WTC11 (cell line): ENCODE measurements around the gene TTLL4. TPM values are rescaled to one million over a fixed set of nuclear protein-coding genes. Genes with fewer than 3 reads are reported as not detected.

ENCODE experiments used
- ATAC-seq: fragments of 200-7000 bp; cut with Tn5 transposase; 2 replicates; pipeline ENCODE4 v1.10.0; 2021; ENCODE audit warnings: mild to moderate bottlenecking, moderate library complexity
- CTCF ChIA-PET: fragments of 300-600 bp; sonication (Branson Sonifier 250); formaldehyde crosslinking; loops from one replicate; lab custom pipeline; 2021; ENCODE audit warnings: antibody characterized with exemption; lab: Charles Lee
- POLR2A ChIA-PET: fragments of 350-600 bp; sonication (Branson Sonifier 250); formaldehyde crosslinking; loops from one replicate; lab custom pipeline; 2021; ENCODE audit warnings: antibody characterized with exemption; lab: Charles Lee
- DNase-seq: peaks from one replicate; pipeline ENCODE4 v3.0.0; 2021; ENCODE audit warnings: low spot score
- H3K27ac Mint-ChIP-seq: 2 replicates; pipeline ENCODE4 v1.8.0; 2021; ENCODE audit warnings: mixed read lengths
- H3K27me3 Mint-ChIP-seq: 2 replicates; pipeline ENCODE4 v1.8.0; 2021; ENCODE audit warnings: low read depth, mild to moderate bottlenecking, moderate library complexity, mixed read lengths
- H3K36me3 Mint-ChIP-seq: 2 replicates; pipeline ENCODE4 v1.8.0; 2021; ENCODE audit warnings: mixed read lengths
- H3K4me1 Mint-ChIP-seq: 2 replicates; pipeline ENCODE4 v1.8.0; 2022; ENCODE audit warnings: mixed read lengths
- H3K4me3 Mint-ChIP-seq: 2 replicates; pipeline ENCODE4 v1.8.0; 2021; ENCODE audit warnings: mild to moderate bottlenecking, moderate library complexity, mixed read lengths
- H3K9me3 Mint-ChIP-seq: 2 replicates; pipeline ENCODE4 v1.8.0; 2021; ENCODE audit warnings: mixed read lengths
- ARID4B ChIP-seq: sonication (generic); formaldehyde crosslinking; IDR thresholded peaks from 2 replicates; pipeline ENCODE4 v1.8.0; 2023; ENCODE audit warnings: missing genetic modification reagents, mild to moderate bottlenecking, borderline replicate concordance
- ATF2 ChIP-seq: sonication (generic); formaldehyde crosslinking; IDR thresholded peaks from 2 replicates; pipeline ENCODE4 v1.8.1; 2022; ENCODE audit warnings: low read depth, missing genetic modification reagents, borderline replicate concordance
- ATF3 ChIP-seq: sonication (generic); formaldehyde crosslinking; conservative IDR thresholded peaks from 2 replicates; pipeline ENCODE4 v1.8.1; 2022; ENCODE audit warnings: mild to moderate bottlenecking, missing genetic modification reagents
- CDX4 ChIP-seq: fragments of 250-450 bp; sonication (Bioruptor Pico); IDR thresholded peaks from 2 replicates; pipeline ENCODE4 v1.9.0; 2021; ENCODE audit warnings: moderate library complexity, mild to moderate bottlenecking, inconsistent platforms, borderline replicate concordance
- GTF2I ChIP-seq: fragments of 250-450 bp; sonication (Bioruptor Pico); conservative IDR thresholded peaks from 2 replicates; pipeline ENCODE4 v1.4.0; 2021; ENCODE audit warnings: mild to moderate bottlenecking
- IRF2 ChIP-seq: sonication (generic); formaldehyde crosslinking; IDR thresholded peaks from 2 replicates; pipeline ENCODE4 v1.8.0; 2022; ENCODE audit warnings: low read depth, missing genetic modification reagents, borderline replicate concordance
- KAT7 ChIP-seq: sonication (generic); formaldehyde crosslinking; IDR thresholded peaks from 2 replicates; pipeline ENCODE4 v1.8.1; 2023; ENCODE audit warnings: missing genetic modification reagents, mild to moderate bottlenecking, borderline replicate concordance
- MAX ChIP-seq: sonication (generic); formaldehyde crosslinking; IDR thresholded peaks from 2 replicates; pipeline ENCODE4 v1.8.0; 2022; ENCODE audit warnings: mild to moderate bottlenecking, missing genetic modification reagents
- MXD4 ChIP-seq: fragments of 250-450 bp; sonication (Bioruptor Pico); IDR thresholded peaks from 2 replicates; pipeline ENCODE4 v1.8.0; 2021; ENCODE audit warnings: mild to moderate bottlenecking, moderate library complexity, borderline replicate concordance
- TEAD1 ChIP-seq: sonication (generic); formaldehyde crosslinking; IDR thresholded peaks from 2 replicates; pipeline ENCODE4 v1.8.0; 2022; ENCODE audit warnings: mild to moderate bottlenecking, missing genetic modification reagents
- TP53 ChIP-seq: sonication (generic); formaldehyde crosslinking; IDR thresholded peaks from 2 replicates; pipeline ENCODE4 v1.8.1; 2023; ENCODE audit warnings: mild to moderate bottlenecking, missing genetic modification reagents
- USF1 ChIP-seq: sonication (generic); formaldehyde crosslinking; IDR thresholded peaks from 2 replicates; pipeline ENCODE4 v1.8.0; 2022; ENCODE audit warnings: mild to moderate bottlenecking, missing genetic modification reagents
- USF2 ChIP-seq: sonication (generic); formaldehyde crosslinking; IDR thresholded peaks from 2 replicates; pipeline ENCODE4 v1.8.1; 2023; ENCODE audit warnings: mild to moderate bottlenecking, missing genetic modification reagents, moderate library complexity
- ZBTB43 ChIP-seq: sonication (generic); formaldehyde crosslinking; IDR thresholded peaks from 2 replicates; pipeline ENCODE4 v1.8.1; 2023; ENCODE audit warnings: mild to moderate bottlenecking, missing genetic modification reagents
- ZMAT4 ChIP-seq: fragments of 250-450 bp; sonication (Bioruptor Pico); IDR thresholded peaks from 2 replicates; pipeline ENCODE4 v1.9.0; 2021; ENCODE audit warnings: mild to moderate bottlenecking
- ZNF138 ChIP-seq: sonication (generic); formaldehyde crosslinking; conservative IDR thresholded peaks from 2 replicates; pipeline ENCODE4 v1.8.1; 2022; ENCODE audit warnings: mild to moderate bottlenecking, moderate library complexity, missing genetic modification reagents
- ZNF263 ChIP-seq: sonication (generic); formaldehyde crosslinking; IDR thresholded peaks from 2 replicates; pipeline ENCODE4 v1.8.1; 2022; ENCODE audit warnings: low read depth, mild to moderate bottlenecking, moderate library complexity, missing genetic modification reagents
- total RNA-seq: library from RNA; stranded (reverse); gene quantifications from 3 replicates; pipeline ENCODE4 v1.2.3, GENCODE V29; 2021

TTLL4 gene
- total RNA-seq, 1 experiment from 2014 or later, result 87.4 TPM

GRCh38 chr2:218729640-218730039 lies 19.0 kb downstream of the TTLL4 start:
- no peak overlapping the region for H3K27ac Mint-ChIP-seq
- H3K9me3 Mint-ChIP-seq, result peaks cover 18% of the 10 kb centered on the region
- TF ChIP-seq KAT7 (CRISPR knock-in tag) (no peak), MXD4 (CRISPR knock-in tag) (no peak), MAX (CRISPR knock-in tag) (no peak), IRF2 (CRISPR knock-in tag) (no peak), GTF2I (CRISPR knock-in tag) (no peak), USF1 (CRISPR knock-in tag) (no peak), ATF3 (CRISPR knock-in tag) (no peak), ATF2 (CRISPR knock-in tag) (no peak), ZNF263 (CRISPR knock-in tag) (no peak), ARID4B (CRISPR knock-in tag) (no peak), ZMAT4 (no peak), ZBTB43 (CRISPR knock-in tag) (no peak), CDX4 (no peak), TEAD1 (no peak), TP53 (CRISPR knock-in tag) (no peak), ZNF138 (CRISPR knock-in tag) (no peak), USF2 (CRISPR knock-in tag) (no peak)
- POLR2A ChIA-PET, result no interaction called here
- peaks cover 45% of the 10 kb centered on the region for H3K36me3 Mint-ChIP-seq
- CTCF ChIA-PET, result no interaction called here
- H3K4me1 Mint-ChIP-seq, result peaks cover 27% of the 10 kb centered on the region
- H3K4me3 Mint-ChIP-seq, result no peak overlapping the region
- no peak for DNase-seq
- no peak for ATAC-seq
- no peaks in the 10 kb centered on the region for H3K27me3 Mint-ChIP-seq
